B cell (primary cell): ENCODE data around the gene ZNF689. TPM values are rescaled to one million over a fixed set of nuclear protein-coding genes. Genes with fewer than 3 reads are reported as not detected.

ENCODE experiments used
- ATAC-seq: fragments of 200-7000 bp; cut with Tn5 transposase; one replicate; pipeline ENCODE4 v1.10.0; 2021; ENCODE audit warnings: low read depth, mild to moderate bottlenecking, moderate number of reproducible peaks, moderate library complexity
- CTCF ChIA-PET: fragments of 350-600 bp; sonication (Branson Sonifier 250); formaldehyde crosslinking; loops from one replicate; lab custom pipeline; 2021; ENCODE audit warnings: antibody characterized with exemption, inconsistent platforms; lab: Charles Lee
- POLR2A ChIA-PET: fragments of 350-600 bp; sonication (Branson Sonifier 250); formaldehyde crosslinking; loops from one replicate; lab custom pipeline; 2021; ENCODE audit warnings: antibody characterized with exemption; lab: Charles Lee
- DNase-seq: peaks from one replicate; pipeline ENCODE4 v3.0.0; 2013
- H2AFZ ChIP-seq: 2 replicates; pipeline ENCODE4 v1.6.1; 2012; ENCODE audit warnings: mild to moderate bottlenecking, low read depth, low read length; ENCODE audit not compliant: insufficient read depth, poor library complexity, severe bottlenecking
- H3K27ac ChIP-seq, 2 donors: 1 replicate in 1 of 2; 2 replicates in 1 of 2; pipeline ENCODE4 v1.5.1; 2012 to 2013; ENCODE audit warnings: low read length in 2 of 2, mild to moderate bottlenecking in 2 of 2, moderate library complexity in 1 of 2
- H3K27me3 ChIP-seq, 4 experiments: fragments of 200-600 bp in 1 of 4; sonication (generic) in 1 of 4; replicated peaks in 1 of 4; 1 replicate in 2 of 4; 2 replicates in 2 of 4; pipeline versions ENCODE4 v1.6.1 to v1.7.0; 2013 to 2016; ENCODE audit warnings: low read length in 3 of 4, mild to moderate bottlenecking in 2 of 4, mixed read lengths in 1 of 4, moderate library complexity in 1 of 4; ENCODE audit not compliant: insufficient read depth in 4 of 4, control insufficient read depth in 3 of 4; ENCODE audit errors: control extremely low read depth in 1 of 4
- H3K36me3 ChIP-seq, 2 experiments: replicated peaks in 1 of 2; 1 replicate in 1 of 2; 2 replicates in 1 of 2; pipeline versions ENCODE4 v1.6.1 to v1.7.1; 2013; ENCODE audit warnings: low read length in 1 of 2; ENCODE audit not compliant: insufficient read depth in 2 of 2, control insufficient read depth in 1 of 2; ENCODE audit errors: control extremely low read depth in 1 of 2, extremely low read depth in 1 of 2
- H3K4me1 ChIP-seq, 2 donors: fragments of 200-600 bp in 1 of 2; sonication (generic) in 1 of 2; 1 replicate in 1 of 2; 2 replicates in 1 of 2; pipeline versions ENCODE4 v1.5.1 to v1.6.1; 2013 to 2017; ENCODE audit warnings: low read length in 2 of 2; ENCODE audit not compliant: control insufficient read depth in 2 of 2, insufficient read depth in 2 of 2
- H3K4me2 ChIP-seq: replicated peaks from 2 replicates; pipeline ENCODE3; 2012; ENCODE audit warnings: mild to moderate bottlenecking, low read depth, low read length; ENCODE audit not compliant: poor library complexity, severe bottlenecking
- H3K4me3 ChIP-seq, 5 experiments: fragments of 200-600 bp in 1 of 5; sonication (generic) in 1 of 5; 1 replicate in 3 of 5; 2 replicates in 2 of 5; pipeline versions ENCODE4 v1.5.1 to v1.7.0; 2011 to 2016; ENCODE audit warnings: low read length in 4 of 5, mild to moderate bottlenecking in 4 of 5, low read depth in 2 of 5, control low read depth in 1 of 5, moderate library complexity in 1 of 5; ENCODE audit not compliant: insufficient read depth in 1 of 5; ENCODE audit errors: control extremely low read depth in 1 of 5, extremely low read depth in 1 of 5
- H3K79me2 ChIP-seq: fragments of 200-600 bp; sonication (generic); one replicate; pipeline ENCODE4 v1.6.0; 2016; ENCODE audit warnings: low read length; ENCODE audit not compliant: control insufficient read depth, insufficient read depth
- H3K9ac ChIP-seq: fragments of 200-600 bp; sonication (generic); 2 replicates; pipeline ENCODE4 v1.6.1; 2017; ENCODE audit warnings: mild to moderate bottlenecking, low read length, moderate library complexity
- H3K9me3 ChIP-seq, 3 donors: one replicate each; pipeline versions ENCODE4 v1.6.1 to v1.7.1; 2013; ENCODE audit warnings: low read length in 2 of 3; ENCODE audit not compliant: control insufficient read depth in 2 of 3, insufficient read depth in 1 of 3; ENCODE audit errors: control extremely low read depth in 1 of 3
- H4K20me1 ChIP-seq: 2 replicates; pipeline ENCODE4 v1.6.0; 2012; ENCODE audit warnings: mild to moderate bottlenecking, low read length; ENCODE audit not compliant: insufficient read depth, control insufficient read depth, poor library complexity, severe bottlenecking
- H3K27ac Mint-ChIP-seq: one replicate; pipeline ENCODE4 v1.8.0; 2021; ENCODE audit warnings: mixed read lengths
- H3K27me3 Mint-ChIP-seq: one replicate; pipeline ENCODE4 v1.8.0; 2021; ENCODE audit warnings: mixed read lengths
- H3K4me1 Mint-ChIP-seq: one replicate; pipeline ENCODE4 v1.8.0; 2021; ENCODE audit warnings: mixed read lengths
- H3K4me3 Mint-ChIP-seq: one replicate; pipeline ENCODE4 v1.8.0; 2021; ENCODE audit warnings: mixed read lengths
- H3K9me3 Mint-ChIP-seq: one replicate; pipeline ENCODE4 v1.8.0; 2022; ENCODE audit warnings: mixed read lengths; ENCODE audit not compliant: insufficient read depth
- CTCF ChIP-seq: fragments of 200-600 bp; IDR thresholded peaks from one replicate; pipeline ENCODE4 v1.8.0; 2022; ENCODE audit warnings: antibody characterized with exemption, mild to moderate bottlenecking
- EZH2 ChIP-seq: IDR thresholded peaks from 2 replicates; pipeline ENCODE4 v1.6.1; 2012; ENCODE audit warnings: borderline replicate concordance, low read depth, mild to moderate bottlenecking, moderate library complexity, low read length; ENCODE audit not compliant: insufficient read depth, poor library complexity, severe bottlenecking
- WGBS: methylation state at CpG from one replicate; pipeline ENCODE4 v1.1.5; 2013; ENCODE audit warnings: missing lambda C conversion rate; ENCODE audit not compliant: insufficient coverage; 5-methylcytosine and 5-hydroxymethylcytosine counted together
- intact Hi-C: fragments of 100-400 bp; cut with micrococcal nuclease; formaldehyde crosslinking; loops from one replicate; pipeline ENCODE4 v1.10.0; 2022
- polyA plus RNA-seq: library from polyadenylated mRNA; depleted of rRNA; stranded (reverse); fragments of >200 nt; gene quantifications from 2 replicates; pipeline ENCODE4 v1.2.3, GENCODE V29; 2012
- total RNA-seq, 2 donors: library from RNA; stranded (reverse); fragments of 120-200 nt in 1 of 2; gene quantifications; 1 replicate in 1 of 2; 2 replicates in 1 of 2; pipeline versions ENCODE4 v1.2.3 to v1.2.4, GENCODE V29; 2013 to 2022

The ZNF689 gene
- total and polyA plus RNA-seq, 2 donors (not counting 1 experiment from before 2014, with no cell fraction given), result 8.1 to 12.4 TPM

- intact Hi-C loops, result no loop called here
- no peak overlapping the region for H2AFZ ChIP-seq
- H3K79me2 ChIP-seq, result peaks cover 6% of the 10 kb centered on the region
- WGBS, result no CpG with 5 or more reads among the region's 1 CpG
- TF ChIP-seq CTCF (no peak), EZH2 (no peak)
- H3K4me3 Mint-ChIP-seq, result no peak overlapping the region
- peaks cover 23% of the 10 kb centered on the region for H3K4me1 Mint-ChIP-seq
- no peak for DNase-seq
- H3K4me2 ChIP-seq, result no peak overlapping the region
- H3K9me3 ChIP-seq, result no peaks in the 10 kb centered on the region
- H3K9me3 Mint-ChIP-seq, result no peaks in the 10 kb centered on the region
- H3K27ac ChIP-seq, result no peak overlapping the region
- no peak overlapping the region for H3K4me3 ChIP-seq
- H3K4me1 ChIP-seq, result peaks cover 9 to 19% of the 10 kb centered on the region in 2 donors
- CTCF ChIA-PET, result interaction anchor here (0.7 to 1.0 kb wide), 2 partner anchors 24 to 26 kb away, joined by 4 to 5 read pairs; no protein-coding TSS in a partner anchor
- no peak overlapping the region for H3K9ac ChIP-seq
- H3K27ac Mint-ChIP-seq, result no peak overlapping the region
- POLR2A ChIA-PET, result no interaction called here
- peaks cover 0 to 3% of the 10 kb centered on the region in 2 experiments for H3K36me3 ChIP-seq
- H3K27me3 ChIP-seq, result no peaks in the 10 kb centered on the region
- no peaks in the 10 kb centered on the region for H4K20me1 ChIP-seq
- no peak for ATAC-seq
- H3K27me3 Mint-ChIP-seq, result no peaks in the 10 kb centered on the region
These were observed 35.5 kb downstream of the ZNF689 start for GRCh38 chr16:30574678-30575077.
